SU-DHL-6 (cell line): ENCODE results near the gene CST3.

ENCODE experiments used
- H2AFZ ChIP-seq: fragments of 200-600 bp; sonication (generic); 2 replicates; pipeline ENCODE4 v1.6.1; 2014; ENCODE audit warnings: low read depth, mild to moderate bottlenecking, moderate library complexity, mixed read lengths, antibody characterized with exemption, low read length; ENCODE audit not compliant: severe bottlenecking
- H3F3A ChIP-seq: fragments of 200-600 bp; shearing (Covaris generic); 2 replicates; pipeline ENCODE4 v1.6.0; 2016; ENCODE audit warnings: antibody characterized with exemption, mild to moderate bottlenecking; ENCODE audit not compliant: insufficient read depth
- H3K27ac ChIP-seq: fragments of 200-600 bp; sonication (generic); 2 replicates; pipeline ENCODE4 v1.5.1; 2016; ENCODE audit warnings: low read depth, mild to moderate bottlenecking, low read length, moderate library complexity, mixed read lengths
- H3K27me3 ChIP-seq: fragments of 200-600 bp; sonication (generic), shearing (Covaris generic); 2 replicates; pipeline ENCODE4 v1.6.0; 2014; ENCODE audit warnings: mild to moderate bottlenecking, low read length
- H3K36me3 ChIP-seq: fragments of 200-600 bp; sonication (generic); 2 replicates; pipeline ENCODE4 v1.6.1; 2014; ENCODE audit warnings: mild to moderate bottlenecking, low read length, mixed read lengths
- H3K4me2 ChIP-seq: fragments of 300-600, 200-600 bp; shearing (Covaris generic), sonication (generic); 2 replicates; pipeline ENCODE4 v1.6.0; 2014; ENCODE audit warnings: low read length, low read depth, mild to moderate bottlenecking; ENCODE audit not compliant: poor library complexity, severe bottlenecking
- H3K4me3 ChIP-seq: fragments of 200-600 bp; sonication (generic); 2 replicates; pipeline ENCODE4 v1.5.1; 2014; ENCODE audit warnings: antibody characterized with exemption, low read length, mild to moderate bottlenecking, mixed read lengths; ENCODE audit not compliant: insufficient read depth, poor library complexity, severe bottlenecking
- H3K79me2 ChIP-seq: fragments of 200-600 bp; sonication (generic); 2 replicates; pipeline ENCODE4 v1.6.1; 2014; ENCODE audit warnings: mild to moderate bottlenecking, low read length, moderate library complexity; ENCODE audit not compliant: insufficient read depth
- H3K9ac ChIP-seq: fragments of 200-600 bp; sonication (generic); 2 replicates; pipeline ENCODE4 v1.7.0; 2014; ENCODE audit warnings: mild to moderate bottlenecking, low read length
- H3K9me2 ChIP-seq: fragments of 200-600 bp; sonication (generic); replicated peaks from 2 replicates; pipeline ENCODE4 v1.6.1; 2014; ENCODE audit warnings: low read length; ENCODE audit not compliant: insufficient read depth
- H3K9me3 ChIP-seq: fragments of 200-600 bp; sonication (generic); 2 replicates; pipeline ENCODE4 v1.6.1; 2014; ENCODE audit warnings: low read length, mixed read lengths; ENCODE audit not compliant: insufficient read depth
- H4K20me1 ChIP-seq: fragments of 200-600 bp; sonication (generic); 2 replicates; pipeline ENCODE4 v1.6.1; 2014; ENCODE audit warnings: low read depth, mild to moderate bottlenecking, antibody characterized with exemption, low read length, moderate library complexity, mixed read lengths
- EZH2phosphoT487 ChIP-seq: fragments of 200-600 bp; sonication (generic), shearing (Covaris generic); conservative IDR thresholded peaks from 2 replicates; pipeline ENCODE4 v1.6.1; 2018; ENCODE audit warnings: mild to moderate bottlenecking, antibody characterized with exemption, low read length, moderate library complexity, mixed read lengths
- TF ChIP-seq, protein P1 (sequence below): fragments of 200-600 bp; sonication (generic); IDR thresholded peaks from one replicate; pipeline ENCODE4 v1.5.1; 2017; ENCODE audit warnings: antibody characterized with exemption, mild to moderate bottlenecking, low read length, moderate library complexity; ENCODE audit not compliant: insufficient read depth, poor library complexity, severe bottlenecking

The CST3 gene

DNA sequence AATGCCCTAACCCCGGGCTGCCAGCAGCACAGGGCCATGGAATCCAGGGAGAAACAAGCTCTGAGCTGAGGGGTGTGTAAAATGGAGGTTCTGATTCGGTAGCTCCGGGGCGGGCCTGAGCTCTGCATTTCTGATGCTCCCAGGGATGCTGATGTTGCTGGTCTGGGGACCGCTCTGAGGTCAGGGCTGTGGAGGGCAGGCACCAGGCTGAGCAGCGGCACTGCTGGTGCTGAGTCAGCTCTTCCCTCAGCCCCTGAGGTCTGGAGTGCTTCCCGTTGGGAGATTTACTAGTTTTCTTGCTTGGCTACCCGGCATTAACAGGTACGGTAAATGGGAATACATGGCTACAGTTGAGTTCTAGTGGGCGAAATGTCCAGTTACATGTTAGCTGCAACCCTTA is 18.6 kb upstream of the CST3 start:
- H4K20me1 ChIP-seq, result no peaks in the 10 kb centered on the region
- no peaks in the 10 kb centered on the region for H3F3A ChIP-seq
- H3K9ac ChIP-seq, result no peak overlapping the region
- H3K27me3 ChIP-seq, result no peaks in the 10 kb centered on the region
- no peaks in the 10 kb centered on the region for H3K9me2 ChIP-seq
- TF ChIP-seq, protein P1, sequence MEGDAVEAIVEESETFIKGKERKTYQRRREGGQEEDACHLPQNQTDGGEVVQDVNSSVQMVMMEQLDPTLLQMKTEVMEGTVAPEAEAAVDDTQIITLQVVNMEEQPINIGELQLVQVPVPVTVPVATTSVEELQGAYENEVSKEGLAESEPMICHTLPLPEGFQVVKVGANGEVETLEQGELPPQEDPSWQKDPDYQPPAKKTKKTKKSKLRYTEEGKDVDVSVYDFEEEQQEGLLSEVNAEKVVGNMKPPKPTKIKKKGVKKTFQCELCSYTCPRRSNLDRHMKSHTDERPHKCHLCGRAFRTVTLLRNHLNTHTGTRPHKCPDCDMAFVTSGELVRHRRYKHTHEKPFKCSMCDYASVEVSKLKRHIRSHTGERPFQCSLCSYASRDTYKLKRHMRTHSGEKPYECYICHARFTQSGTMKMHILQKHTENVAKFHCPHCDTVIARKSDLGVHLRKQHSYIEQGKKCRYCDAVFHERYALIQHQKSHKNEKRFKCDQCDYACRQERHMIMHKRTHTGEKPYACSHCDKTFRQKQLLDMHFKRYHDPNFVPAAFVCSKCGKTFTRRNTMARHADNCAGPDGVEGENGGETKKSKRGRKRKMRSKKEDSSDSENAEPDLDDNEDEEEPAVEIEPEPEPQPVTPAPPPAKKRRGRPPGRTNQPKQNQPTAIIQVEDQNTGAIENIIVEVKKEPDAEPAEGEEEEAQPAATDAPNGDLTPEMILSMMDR, result no peak
- no peak for TF ChIP-seq EZH2phosphoT487
- H3K79me2 ChIP-seq, result no peaks in the 10 kb centered on the region
- H3K27ac ChIP-seq, result no peak overlapping the region
- H3K4me3 ChIP-seq, result no peak overlapping the region
- H3K4me2 ChIP-seq, result no peak overlapping the region
- H3K9me3 ChIP-seq, result no peaks in the 10 kb centered on the region
- no peaks in the 10 kb centered on the region for H3K36me3 ChIP-seq
- no peak overlapping the region for H2AFZ ChIP-seq

DNA sequence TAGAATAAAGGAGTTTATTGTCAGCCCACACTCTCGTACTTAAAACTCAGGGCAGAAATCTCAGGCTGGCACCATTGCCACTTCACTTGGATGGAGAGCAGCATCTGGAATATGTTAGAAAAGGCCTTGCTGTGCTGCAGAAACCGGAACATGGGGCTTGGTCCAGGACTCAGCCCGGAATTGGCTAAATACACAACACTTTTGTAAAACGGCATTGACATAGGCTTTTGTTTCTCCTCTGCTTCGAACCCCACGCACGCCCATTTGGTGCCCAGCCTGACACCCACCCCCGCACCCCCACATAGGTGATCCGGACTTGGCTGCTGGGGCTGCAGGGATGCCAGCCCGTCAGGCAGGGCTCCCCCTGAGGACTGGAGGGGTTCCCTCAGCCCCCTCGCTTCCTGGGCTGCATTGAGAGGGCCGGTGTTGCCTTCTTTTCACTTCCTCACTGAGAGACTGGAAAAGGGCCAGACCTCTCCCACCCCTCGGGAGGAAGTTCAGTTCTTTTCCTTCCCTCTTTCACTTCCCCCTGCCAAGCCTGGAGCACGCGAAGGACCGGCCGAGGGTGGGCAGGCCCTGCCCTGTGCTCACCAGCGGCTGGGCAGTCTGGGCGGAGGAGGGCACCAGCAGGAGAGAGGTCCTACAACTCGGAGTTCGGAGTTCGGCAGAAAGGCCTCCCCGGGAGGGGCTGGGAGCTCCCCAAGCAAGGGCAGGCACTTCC is 17.9 kb upstream of the CST3 start:
- no peaks in the 10 kb centered on the region for H3K9me3 ChIP-seq
- no peaks in the 10 kb centered on the region for H3K79me2 ChIP-seq
- TF ChIP-seq, protein P1, result no peak
- TF ChIP-seq EZH2phosphoT487, result no peak
- H3K36me3 ChIP-seq, result no peaks in the 10 kb centered on the region
- H3K9me2 ChIP-seq, result no peaks in the 10 kb centered on the region
- no peaks in the 10 kb centered on the region for H4K20me1 ChIP-seq
- no peak overlapping the region for H2AFZ ChIP-seq
- H3K4me2 ChIP-seq, result no peak overlapping the region
- no peak overlapping the region for H3K9ac ChIP-seq
- H3K4me3 ChIP-seq, result no peak overlapping the region
- no peaks in the 10 kb centered on the region for H3K27me3 ChIP-seq
- H3F3A ChIP-seq, result no peaks in the 10 kb centered on the region
- H3K27ac ChIP-seq, result no peak overlapping the region

DNA sequence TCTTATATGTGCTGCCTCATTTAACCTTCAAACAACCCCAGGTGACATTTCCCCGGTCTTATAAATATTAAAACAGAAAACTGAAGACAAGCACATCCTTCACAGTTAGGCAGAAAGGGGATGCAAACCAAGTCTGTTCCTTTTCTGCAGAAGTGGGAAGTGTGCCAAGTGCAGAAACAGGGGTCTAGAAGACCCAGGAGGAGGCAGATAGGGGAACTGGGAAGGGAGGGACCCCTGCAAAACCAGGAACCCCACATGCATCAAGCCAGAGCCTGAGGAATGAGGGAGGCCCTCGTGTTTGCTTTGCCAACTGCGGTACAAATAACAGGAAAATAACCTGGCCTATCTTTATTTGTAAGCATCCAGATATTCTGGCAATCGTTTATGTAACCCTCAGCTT is 17.0 kb upstream of the CST3 start:
- Histone ChIP-seq H3K27me3 (no peaks in the 10 kb centered on the region), H3K9ac (no peak overlapping the region), H3F3A (no peaks in the 10 kb centered on the region), H3K9me3 (no peaks in the 10 kb centered on the region), H2AFZ (no peak overlapping the region), H3K27ac (no peak overlapping the region), H3K4me2 (no peak overlapping the region), H3K9me2 (no peaks in the 10 kb centered on the region), H4K20me1 (no peaks in the 10 kb centered on the region), H3K36me3 (no peaks in the 10 kb centered on the region), H3K79me2 (no peaks in the 10 kb centered on the region), H3K4me3 (no peak overlapping the region)
- no peak for TF ChIP-seq EZH2phosphoT487
- TF ChIP-seq, protein P1, result no peak
